ENCODE data around the gene HIPK3.

The HIPK3 gene

DNA sequence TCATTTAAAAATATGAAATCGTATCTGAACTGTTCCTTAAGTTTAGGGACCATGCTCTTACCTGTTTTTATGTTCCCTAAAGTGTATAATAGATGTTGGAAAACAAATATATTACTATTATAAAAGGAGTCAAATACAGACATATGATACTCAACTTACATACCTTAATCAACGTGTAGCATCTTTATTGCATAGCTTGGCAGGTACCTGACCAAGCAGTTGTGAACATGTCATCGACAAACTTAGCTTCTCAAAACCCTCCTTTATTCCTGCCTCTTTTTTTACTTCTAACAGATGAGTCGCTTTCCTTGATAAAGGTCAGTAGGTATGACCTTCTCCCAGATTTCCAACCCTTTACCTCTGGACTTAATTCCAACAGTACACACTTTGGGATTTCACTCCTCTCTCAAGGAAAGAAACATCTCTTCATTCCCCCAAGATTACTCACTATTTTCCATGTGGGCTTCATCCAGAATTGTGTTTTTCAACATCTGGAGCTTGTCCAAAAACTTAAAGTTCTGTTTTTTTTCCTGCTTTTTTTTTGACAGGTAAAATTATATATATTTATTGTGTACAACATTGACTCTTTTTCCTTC is 11.9 kb downstream of the HIPK3 start:
- intact Hi-C loops (cut with micrococcal nuclease): no loop called here
- Mint-ChIP-seq H3K9me3 (no peaks in the 10 kb centered on the region), H3K4me1 (ENCODE audit: low read depth) (peaks cover 45% of the 10 kb centered on the region), H3K36me3 (ENCODE audit: low read depth) (peaks cover 7% of the 10 kb centered on the region), H3K4me3 (no peak overlapping the region), H3K27ac (no peak overlapping the region), H3K27me3 (no peaks in the 10 kb centered on the region)

DNA sequence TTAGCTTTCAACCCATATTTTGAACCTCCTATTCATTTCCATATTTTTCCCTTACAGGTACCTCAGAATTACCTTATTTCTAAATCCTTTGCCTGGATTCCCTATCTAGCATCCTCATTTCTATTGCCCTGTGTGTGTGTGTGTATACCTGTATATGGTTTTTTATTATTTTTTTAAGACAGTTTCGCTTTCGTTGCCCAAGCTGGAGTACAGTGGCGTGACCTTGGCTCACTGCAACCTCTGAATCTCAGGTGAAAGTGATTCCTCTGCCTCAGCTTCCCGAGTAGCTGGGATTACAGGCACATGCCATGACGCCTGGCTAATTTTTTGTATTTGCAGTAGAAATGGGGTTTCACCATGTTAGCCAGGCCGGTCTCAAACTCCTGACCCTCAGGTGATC is 12.6 kb downstream of the HIPK3 start:
- no peaks in the 10 kb centered on the region for H3K27me3 Mint-ChIP-seq
- H3K9me3 Mint-ChIP-seq: no peaks in the 10 kb centered on the region
- intact Hi-C loops (cut with micrococcal nuclease): no loop called here
- no peak overlapping the region for H3K27ac Mint-ChIP-seq
- peaks cover 44% of the 10 kb centered on the region for H3K4me1 Mint-ChIP-seq (ENCODE audit: low read depth)
- H3K4me3 Mint-ChIP-seq: no peak overlapping the region
- H3K36me3 Mint-ChIP-seq (ENCODE audit: low read depth): peaks cover 7% of the 10 kb centered on the region

DNA sequence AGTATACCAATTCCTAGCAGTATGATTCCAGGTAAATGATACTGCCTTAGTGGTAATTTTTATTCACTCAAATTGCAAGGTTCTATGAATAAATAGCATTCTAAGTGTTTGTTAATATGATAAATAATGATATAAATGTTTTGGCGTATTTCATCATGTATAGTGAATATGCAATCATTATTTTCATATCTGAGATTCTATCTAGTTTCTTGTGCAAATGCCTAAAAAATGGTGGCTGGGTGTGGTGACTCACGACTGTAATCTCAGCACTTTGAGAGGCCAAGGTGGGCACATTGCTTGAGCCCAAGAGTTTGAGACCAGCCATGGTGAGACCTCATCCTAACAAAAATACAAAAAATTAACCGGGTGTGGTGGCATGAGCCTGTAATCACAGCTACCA is 13.9 kb downstream of the HIPK3 start:
- Mint-ChIP-seq H3K9me3 (no peaks in the 10 kb centered on the region), H3K36me3 (ENCODE audit: low read depth) (peaks cover 7% of the 10 kb centered on the region), H3K27ac (no peak overlapping the region), H3K4me1 (ENCODE audit: low read depth) (peaks cover 36% of the 10 kb centered on the region), H3K27me3 (no peaks in the 10 kb centered on the region), H3K4me3 (no peak overlapping the region)
- intact Hi-C loops (cut with micrococcal nuclease): no loop called here

- H3K4me1 Mint-ChIP-seq (ENCODE audit: low read depth): peaks cover 28% of the 10 kb centered on the region
- no peak overlapping the region for H3K27ac Mint-ChIP-seq
- intact Hi-C loops (cut with micrococcal nuclease): no loop called here
These were observed 15.3 kb downstream of the HIPK3 start for GRCh38 chr11:33272338-33273107.

GRCh38 chr11:33273656-33274055 is 16.5 kb downstream of the HIPK3 start:
- Mint-ChIP-seq H3K27ac (no peak overlapping the region), H3K4me3 (no peak overlapping the region), H3K4me1 (ENCODE audit: low read depth) (peaks cover 39% of the 10 kb centered on the region), H3K9me3 (no peaks in the 10 kb centered on the region), H3K27me3 (no peaks in the 10 kb centered on the region), H3K36me3 (ENCODE audit: low read depth) (peaks cover 7% of the 10 kb centered on the region)
- intact Hi-C loops (cut with micrococcal nuclease): no loop called here

More at GRCh38 chr11:33272338-33273107, 15.3 kb downstream of the HIPK3 start:
- peaks cover 7% of the 10 kb centered on the region for H3K36me3 Mint-ChIP-seq (ENCODE audit: low read depth)
- H3K9me3 Mint-ChIP-seq: no peaks in the 10 kb centered on the region
- no peaks in the 10 kb centered on the region for H3K27me3 Mint-ChIP-seq
- H3K4me3 Mint-ChIP-seq: no peak overlapping the region

- Mint-ChIP-seq H3K27ac (no peak overlapping the region), H3K4me1 (ENCODE audit: low read depth) (peaks cover 32% of the 10 kb centered on the region)
- intact Hi-C loops (cut with micrococcal nuclease): no loop called here
These were observed 23.2 kb downstream of the HIPK3 start for GRCh38 chr11:33280411-33280810.

GRCh38 chr11:33281758-33282157 is 24.6 kb downstream of the HIPK3 start:
- no peak overlapping the region for H3K4me3 Mint-ChIP-seq
- peaks cover 42% of the 10 kb centered on the region for H3K4me1 Mint-ChIP-seq (ENCODE audit: low read depth)
- H3K9me3 Mint-ChIP-seq: no peaks in the 10 kb centered on the region
- H3K27ac Mint-ChIP-seq: no peak overlapping the region
- intact Hi-C loops (cut with micrococcal nuclease): no loop called here
- peaks cover 13% of the 10 kb centered on the region for H3K36me3 Mint-ChIP-seq (ENCODE audit: low read depth)
- H3K27me3 Mint-ChIP-seq: no peaks in the 10 kb centered on the region

More at GRCh38 chr11:33280411-33280810, 23.2 kb downstream of the HIPK3 start:
- Mint-ChIP-seq H3K27me3 (no peaks in the 10 kb centered on the region), H3K9me3 (no peaks in the 10 kb centered on the region), H3K4me3 (no peak overlapping the region), H3K36me3 (ENCODE audit: low read depth) (peaks cover 7% of the 10 kb centered on the region)

DNA sequence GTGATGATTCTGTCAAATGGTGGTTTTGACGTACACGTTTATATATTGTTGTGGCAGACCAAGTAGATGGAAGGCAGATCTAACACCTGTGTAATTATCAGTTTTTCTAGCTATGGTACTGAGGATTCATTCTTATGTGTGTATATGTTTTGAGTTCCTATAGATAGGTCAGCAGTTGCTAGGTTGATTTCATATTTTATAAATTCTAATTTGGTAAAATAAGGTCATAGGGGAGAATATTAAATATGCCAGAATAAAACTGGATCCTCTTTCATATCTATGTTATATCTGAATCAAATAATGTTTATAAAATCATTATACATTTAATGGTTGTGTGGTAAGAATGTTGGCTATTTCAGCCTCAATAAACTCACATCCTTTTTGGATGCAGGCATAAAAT is 27.6 kb downstream of the HIPK3 start:
- Mint-ChIP-seq H3K27ac (no peak overlapping the region), H3K4me3 (no peak overlapping the region), H3K9me3 (no peaks in the 10 kb centered on the region), H3K27me3 (no peaks in the 10 kb centered on the region), H3K4me1 (ENCODE audit: low read depth) (peaks cover 34% of the 10 kb centered on the region), H3K36me3 (ENCODE audit: low read depth) (peaks cover 33% of the 10 kb centered on the region)
- intact Hi-C loops (cut with micrococcal nuclease): no loop called here

GRCh38 chr11:33290319-33290718 is 33.1 kb downstream of the HIPK3 start:
- H3K27ac Mint-ChIP-seq: no peak overlapping the region
- intact Hi-C loops (cut with micrococcal nuclease): no loop called here
- no peaks in the 10 kb centered on the region for H3K27me3 Mint-ChIP-seq
- H3K9me3 Mint-ChIP-seq: no peaks in the 10 kb centered on the region
- no peak overlapping the region for H3K4me3 Mint-ChIP-seq
- H3K36me3 Mint-ChIP-seq (ENCODE audit: low read depth): peaks cover 58% of the 10 kb centered on the region
- peaks cover 31% of the 10 kb centered on the region for H3K4me1 Mint-ChIP-seq (ENCODE audit: low read depth)

DNA sequence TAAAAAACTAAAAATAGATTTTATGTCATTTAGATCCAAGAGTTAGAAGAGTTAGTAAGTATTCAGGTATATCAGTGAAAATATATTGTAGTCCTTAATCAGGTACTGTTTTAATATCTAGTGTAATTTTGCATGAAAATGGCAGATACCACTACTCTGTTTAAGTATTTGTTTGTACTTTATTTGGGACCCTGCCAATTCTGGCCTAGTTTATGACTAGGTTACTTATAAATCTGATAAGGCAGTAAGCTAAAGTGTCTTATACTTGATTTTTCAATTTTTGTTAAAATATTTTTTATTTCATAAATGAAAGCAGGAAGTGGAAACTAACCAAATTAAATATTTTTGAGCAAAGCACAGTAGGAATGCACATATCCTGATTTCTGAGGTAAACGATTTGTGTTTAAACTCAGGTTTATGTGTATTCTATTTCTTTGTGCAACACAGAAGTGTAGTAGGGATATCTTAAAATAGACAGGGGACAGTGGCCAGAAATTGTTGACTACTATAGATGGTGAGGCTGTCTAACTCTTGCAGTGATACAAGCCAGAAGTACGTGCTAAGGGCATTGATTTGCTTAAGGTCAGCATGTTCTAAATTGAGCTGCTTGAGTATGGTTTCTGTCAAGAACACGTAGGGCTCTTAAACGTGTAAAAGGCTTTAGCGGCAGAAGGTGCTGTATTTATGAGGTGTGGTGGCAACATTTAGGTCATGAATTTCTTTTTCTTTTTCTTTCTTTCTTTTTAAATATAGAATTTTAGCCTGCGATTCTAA is 34.0 kb downstream of the HIPK3 start:
- Mint-ChIP-seq H3K27me3 (no peaks in the 10 kb centered on the region), H3K4me1 (ENCODE audit: low read depth) (peaks cover 35% of the 10 kb centered on the region), H3K4me3 (no peak overlapping the region), H3K9me3 (no peaks in the 10 kb centered on the region), H3K36me3 (ENCODE audit: low read depth) (peaks cover 66% of the 10 kb centered on the region), H3K27ac (no peak overlapping the region)
- intact Hi-C loops (cut with micrococcal nuclease): no loop called here

DNA sequence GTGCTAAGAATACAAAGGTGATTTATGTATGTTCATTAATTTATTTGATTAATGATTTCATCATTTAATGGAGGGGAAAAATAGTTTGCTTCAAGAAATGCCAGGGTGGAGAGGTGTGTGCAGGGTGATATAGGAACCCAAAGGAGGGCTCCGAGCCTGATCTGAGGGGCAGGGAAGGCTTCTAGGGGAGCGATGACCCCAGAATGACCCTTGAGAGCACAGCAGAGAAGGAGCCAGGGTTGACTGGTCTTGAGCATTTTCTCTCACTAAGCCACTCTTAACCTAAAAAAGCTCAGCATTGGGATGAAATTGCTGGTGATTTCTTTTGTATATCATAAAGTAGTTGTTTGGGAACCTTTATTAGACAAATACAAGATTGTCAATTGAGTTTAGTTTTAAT is 35.1 kb downstream of the HIPK3 start:
- Mint-ChIP-seq H3K4me1 (ENCODE audit: low read depth) (peaks cover 35% of the 10 kb centered on the region), H3K4me3 (no peak overlapping the region), H3K27ac (no peak overlapping the region), H3K36me3 (ENCODE audit: low read depth) (peaks cover 64% of the 10 kb centered on the region), H3K9me3 (no peaks in the 10 kb centered on the region), H3K27me3 (no peaks in the 10 kb centered on the region)
- intact Hi-C loops (cut with micrococcal nuclease): no loop called here

DNA sequence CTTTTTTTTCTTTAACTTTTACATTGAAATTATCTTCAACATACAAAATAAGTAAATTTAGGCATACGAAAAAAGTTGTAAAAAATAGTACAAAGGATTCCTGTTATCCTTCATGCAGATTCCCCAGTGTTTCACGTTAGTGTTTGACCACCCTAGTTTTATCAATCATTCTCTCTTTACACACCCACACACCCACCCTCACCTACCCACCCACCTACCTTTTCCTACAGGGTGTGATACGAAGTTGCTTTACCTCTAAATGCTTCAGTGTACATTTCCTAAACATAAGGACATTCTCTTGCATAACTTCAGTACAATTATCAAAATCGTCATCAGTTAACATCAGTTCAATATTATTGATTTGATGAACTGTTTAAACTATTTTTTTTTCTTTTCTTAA is 37.0 kb downstream of the HIPK3 start:
- H3K4me3 Mint-ChIP-seq: no peak overlapping the region
- intact Hi-C loops (cut with micrococcal nuclease): no loop called here
- no peaks in the 10 kb centered on the region for H3K27me3 Mint-ChIP-seq
- no peaks in the 10 kb centered on the region for H3K9me3 Mint-ChIP-seq
- peaks cover 64% of the 10 kb centered on the region for H3K36me3 Mint-ChIP-seq (ENCODE audit: low read depth)
- H3K4me1 Mint-ChIP-seq (ENCODE audit: low read depth): peaks cover 35% of the 10 kb centered on the region
- no peak overlapping the region for H3K27ac Mint-ChIP-seq

DNA sequence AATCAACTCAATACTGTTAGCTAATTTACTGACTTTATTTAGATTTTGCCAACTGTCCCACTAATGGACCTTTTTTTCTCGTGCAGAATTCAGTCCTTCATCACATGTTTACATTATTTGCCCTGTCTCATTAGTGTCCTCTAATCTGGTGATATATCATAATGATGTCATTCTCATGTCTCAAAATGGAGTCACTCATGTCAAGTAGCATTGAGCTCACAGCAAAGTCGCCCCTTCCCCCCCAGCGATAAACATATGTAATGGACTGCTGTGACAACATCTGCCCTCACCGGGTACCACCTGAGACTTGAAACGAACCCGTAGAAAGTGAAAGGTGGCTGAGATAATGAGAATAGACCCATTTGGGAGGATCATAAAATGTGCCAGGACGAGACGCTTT is 37.6 kb downstream of the HIPK3 start:
- peaks cover 31% of the 10 kb centered on the region for H3K4me1 Mint-ChIP-seq (ENCODE audit: low read depth)
- no peaks in the 10 kb centered on the region for H3K27me3 Mint-ChIP-seq
- intact Hi-C loops (cut with micrococcal nuclease): no loop called here
- H3K9me3 Mint-ChIP-seq: no peaks in the 10 kb centered on the region
- H3K4me3 Mint-ChIP-seq: no peak overlapping the region
- peaks cover 62% of the 10 kb centered on the region for H3K36me3 Mint-ChIP-seq (ENCODE audit: low read depth)
- H3K27ac Mint-ChIP-seq: no peak overlapping the region

GRCh38 chr11:33296695-33297094 is 39.5 kb downstream of the HIPK3 start:
- peaks cover 30% of the 10 kb centered on the region for H3K4me1 Mint-ChIP-seq (ENCODE audit: low read depth)
- peaks cover 79% of the 10 kb centered on the region for H3K36me3 Mint-ChIP-seq (ENCODE audit: low read depth)
- no peaks in the 10 kb centered on the region for H3K27me3 Mint-ChIP-seq
- no peaks in the 10 kb centered on the region for H3K9me3 Mint-ChIP-seq
- no peak overlapping the region for H3K27ac Mint-ChIP-seq
- intact Hi-C loops (cut with micrococcal nuclease): no loop called here
- H3K4me3 Mint-ChIP-seq: no peak overlapping the region

Measured in dendritic cell treated with granulocyte-macrophage colony-stimulating factor and Interleukin-4, amounts not matched to agents 40 ng/mL and 50 ng/mL, for 4 days (primary cell).